Mucosa of descending colon (tissue), 3 donors: ENCODE results near the gene TOB1. TPM values are rescaled to one million over a fixed set of nuclear protein-coding genes. Genes with fewer than 3 reads are reported as not detected.

ENCODE experiments used
- ATAC-seq: fragments of 200-7000 bp; cut with Tn5 transposase; one replicate; pipeline ENCODE4 v1.9.1; 2020; ENCODE audit warnings: mild to moderate bottlenecking, moderate library complexity
- DNase-seq, 3 donors: peaks; one replicate each; pipeline ENCODE4 v3.0.0-alpha.2; 2020
- H3K36me3 ChIP-seq: fragments of 200-600 bp; one replicate; pipeline ENCODE4 v1.8.0; 2021; ENCODE audit warnings: low read depth, mild to moderate bottlenecking
- H3K4me1 ChIP-seq: fragments of 200-600 bp; one replicate; pipeline ENCODE4 v1.8.0; 2021; ENCODE audit warnings: low read depth, mild to moderate bottlenecking
- H3K4me3 ChIP-seq: fragments of 200-600 bp; one replicate; pipeline ENCODE4 v1.8.0; 2021; ENCODE audit warnings: mild to moderate bottlenecking
- H3K9me3 ChIP-seq: fragments of 200-600 bp; one replicate; pipeline ENCODE4 v1.8.0; 2021; ENCODE audit warnings: mild to moderate bottlenecking
- intact Hi-C, 2 donors: fragments of 100-400 bp; cut with DNase I in 1 of 2; cut with micrococcal nuclease in 1 of 2; formaldehyde crosslinking; loops; one replicate each; pipeline versions ENCODE4 v1.11.0 to v1.11.1; 2022; cut with DNase I, micrococcal nuclease
- long read RNA-seq, 2 donors: library from polyadenylated mRNA; unstranded; transcript quantifications; one replicate each; pipeline ENCODE4 v2.0.0, GENCODE V29; 2019 to 2021
- total RNA-seq, 3 donors: library from RNA; stranded (reverse); fragmentation: NEBNext Ultra II Directional in 2 of 3; extraction: Animal tissue kit (Norgen Biotek cat#: 25700) in 2 of 3; gene quantifications; one replicate each; pipeline versions ENCODE4 v1.2.1 to v1.2.4, GENCODE V29; 2021 to 2023
- TF ChIP-seq, protein P1 (sequence below): fragments of 200-600 bp; IDR thresholded peaks from one replicate; pipeline ENCODE4 v1.8.0; 2022; ENCODE audit warnings: antibody characterized with exemption, mild to moderate bottlenecking
- donor health status: DM: no; HTN: no; CAD: no; lungs with moderate emphysema.
- donor health status: DM: no; HTN: no; CAD: no.
- donor health status: DM: no; HTN: yes; CAD: no.

TOB1 gene, protein sequence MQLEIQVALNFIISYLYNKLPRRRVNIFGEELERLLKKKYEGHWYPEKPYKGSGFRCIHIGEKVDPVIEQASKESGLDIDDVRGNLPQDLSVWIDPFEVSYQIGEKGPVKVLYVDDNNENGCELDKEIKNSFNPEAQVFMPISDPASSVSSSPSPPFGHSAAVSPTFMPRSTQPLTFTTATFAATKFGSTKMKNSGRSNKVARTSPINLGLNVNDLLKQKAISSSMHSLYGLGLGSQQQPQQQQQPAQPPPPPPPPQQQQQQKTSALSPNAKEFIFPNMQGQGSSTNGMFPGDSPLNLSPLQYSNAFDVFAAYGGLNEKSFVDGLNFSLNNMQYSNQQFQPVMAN
- 100 to 1,000 TPM; 120 to 156 (median 128) TPM for total RNA-seq
- long read RNA-seq, donor 1, transcript TOB1-202 (2 exons, 2,229 nt) = major isoform, 34 of 42 reads
- long read RNA-seq, donor 1, partial matches to known transcripts = 0 of 42 reads
- long read RNA-seq, donor 1, other reads (novel, unspliced or antisense) = 5 of 42 reads
- long read RNA-seq, donor 2, transcript TOB1-202 (2 exons, 2,229 nt) = major isoform, 49 of 95 reads
- long read RNA-seq, donor 2, partial matches to known transcripts = 46 of 95 reads
- long read RNA-seq, donor 2, other reads (novel, unspliced or antisense) = 0 of 95 reads

DNA sequence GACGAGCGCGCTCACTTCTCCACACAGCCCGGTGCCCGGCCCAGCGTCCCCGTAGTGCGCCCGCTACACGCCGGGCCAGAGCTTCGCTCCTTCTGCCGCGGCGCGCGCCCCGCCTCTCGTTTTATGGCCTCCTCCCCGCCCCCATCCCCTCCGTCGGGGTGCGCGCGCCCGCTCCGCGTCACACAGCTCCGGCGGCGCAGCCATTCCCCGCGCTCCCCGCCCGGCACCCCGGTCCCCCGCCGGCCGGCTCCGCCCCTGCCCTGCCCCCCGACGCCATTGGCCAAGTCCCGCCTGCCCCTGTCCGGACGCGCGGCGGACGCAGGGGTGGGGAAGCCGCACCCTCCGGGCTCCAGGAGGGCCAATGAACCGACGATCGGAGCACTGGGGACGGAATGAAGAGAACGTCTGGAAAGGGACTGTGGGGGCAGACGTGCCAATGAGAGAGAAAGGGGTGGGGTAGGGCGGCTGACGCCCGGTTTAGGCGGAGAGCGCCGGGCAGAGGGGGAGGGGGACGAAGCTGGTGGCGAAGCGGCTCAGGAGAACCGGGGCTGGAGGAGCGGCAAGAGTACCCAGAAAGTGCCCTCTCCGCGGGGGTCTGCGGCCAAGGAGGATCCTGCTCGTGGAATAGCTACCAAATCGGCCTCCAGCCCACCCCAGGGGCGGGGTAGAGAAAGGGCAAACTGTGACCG is at the start of gene TOB1:
TSS of gene TOB1 (minus strand) at position 94 of the 689 bp plus-strand sequence. CDS start 2,337 bp downstream, outside the sequence.
- intact Hi-C loops = loop anchor here (5.0 to 10.0 kb wide), 2 partner anchors 48 to 81 kb away; no protein-coding TSS in a partner anchor
- peak; percentile 97 to 99 (median 99) for DNase-seq

GRCh38 chr17:50914505-50915063 is 48.4 kb upstream of the TOB1 start:
- no peak for ATAC-seq
- Histone ChIP-seq H3K4me3 (no peak overlapping the region), H3K9me3 (no peaks in the 10 kb centered on the region), H3K4me1 (peaks cover 36% of the 10 kb centered on the region), H3K36me3 (no peaks in the 10 kb centered on the region)
- intact Hi-C loops = loop anchor here in 1 of 2 donors (10.0 kb wide), 1 partner anchor 50 kb away; the partner anchor contains the start of gene TOB1
- TF ChIP-seq, protein P1, sequence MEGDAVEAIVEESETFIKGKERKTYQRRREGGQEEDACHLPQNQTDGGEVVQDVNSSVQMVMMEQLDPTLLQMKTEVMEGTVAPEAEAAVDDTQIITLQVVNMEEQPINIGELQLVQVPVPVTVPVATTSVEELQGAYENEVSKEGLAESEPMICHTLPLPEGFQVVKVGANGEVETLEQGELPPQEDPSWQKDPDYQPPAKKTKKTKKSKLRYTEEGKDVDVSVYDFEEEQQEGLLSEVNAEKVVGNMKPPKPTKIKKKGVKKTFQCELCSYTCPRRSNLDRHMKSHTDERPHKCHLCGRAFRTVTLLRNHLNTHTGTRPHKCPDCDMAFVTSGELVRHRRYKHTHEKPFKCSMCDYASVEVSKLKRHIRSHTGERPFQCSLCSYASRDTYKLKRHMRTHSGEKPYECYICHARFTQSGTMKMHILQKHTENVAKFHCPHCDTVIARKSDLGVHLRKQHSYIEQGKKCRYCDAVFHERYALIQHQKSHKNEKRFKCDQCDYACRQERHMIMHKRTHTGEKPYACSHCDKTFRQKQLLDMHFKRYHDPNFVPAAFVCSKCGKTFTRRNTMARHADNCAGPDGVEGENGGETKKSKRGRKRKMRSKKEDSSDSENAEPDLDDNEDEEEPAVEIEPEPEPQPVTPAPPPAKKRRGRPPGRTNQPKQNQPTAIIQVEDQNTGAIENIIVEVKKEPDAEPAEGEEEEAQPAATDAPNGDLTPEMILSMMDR = no peak
- no peak for DNase-seq

More for the DNA sequence above, at the start of gene TOB1:
- no peaks in the 10 kb centered on the region for H3K36me3 ChIP-seq
- H3K4me1 ChIP-seq = peaks cover 26% of the 10 kb centered on the region
- H3K4me3 ChIP-seq = peak within 1 kb of the TSS; percentile 95
- no peaks in the 10 kb centered on the region for H3K9me3 ChIP-seq
- peak; percentile 79 for ATAC-seq
- TF ChIP-seq, protein P1 = no peak

GRCh38 chr17:50913120-50913519 is 47.0 kb upstream of the TOB1 start:
- TF ChIP-seq, protein P1 = no peak
- Histone ChIP-seq H3K4me1 (peaks cover 23% of the 10 kb centered on the region), H3K36me3 (no peaks in the 10 kb centered on the region), H3K9me3 (no peaks in the 10 kb centered on the region), H3K4me3 (no peak overlapping the region)
- DNase-seq = no peak
- ATAC-seq = no peak
- intact Hi-C loops = loop anchor here in 1 of 2 donors (10.0 kb wide), 1 partner anchor 48 kb away; the partner anchor contains the start of gene TOB1

DNA sequence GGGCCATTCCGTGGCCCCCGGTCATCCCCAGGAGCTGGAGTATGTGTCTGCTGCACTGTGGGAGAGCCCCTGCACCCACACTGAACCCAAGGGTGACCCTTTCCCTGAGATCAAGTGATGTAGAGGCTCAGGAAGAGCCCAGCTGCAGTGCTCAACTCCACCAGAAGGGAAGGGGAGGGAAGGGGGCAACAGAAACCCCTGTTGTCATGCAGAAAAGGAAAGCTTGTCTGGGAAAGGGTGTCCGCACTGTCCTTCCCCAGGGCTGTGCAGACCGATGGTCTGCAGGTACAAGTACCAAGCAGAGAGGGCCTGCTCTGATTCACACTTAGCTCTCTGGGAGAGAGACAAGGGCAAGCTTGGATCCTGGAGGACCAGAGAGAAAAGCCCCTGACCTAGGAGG is 45.7 kb upstream of the TOB1 start:
- ATAC-seq (no peak), DNase-seq (no peak)
- Histone ChIP-seq H3K4me1 (peaks cover 11% of the 10 kb centered on the region), H3K4me3 (no peak overlapping the region), H3K9me3 (no peaks in the 10 kb centered on the region), H3K36me3 (no peaks in the 10 kb centered on the region)
- TF ChIP-seq, protein P1 = no peak
- intact Hi-C loops = loop anchor here in 1 of 2 donors (10.0 kb wide), 1 partner anchor 47 kb away; the partner anchor contains the start of gene TOB1

GRCh38 chr17:50911450-50911849 is 45.3 kb upstream of the TOB1 start:
- H3K9me3 ChIP-seq = no peaks in the 10 kb centered on the region

More at GRCh38 chr17:50911450-50911849, 45.3 kb upstream of the TOB1 start:
- Histone ChIP-seq H3K4me3 (no peak overlapping the region), H3K4me1 (peaks cover 8% of the 10 kb centered on the region), H3K36me3 (no peaks in the 10 kb centered on the region)
- DNase-seq (no peak), ATAC-seq (no peak)
- intact Hi-C loops = loop anchor here in 1 of 2 donors (10.0 kb wide), 1 partner anchor 47 kb away; the partner anchor contains the start of gene TOB1
- TF ChIP-seq, protein P1 = no peak
